GM23338 (cell line): ENCODE data around the gene SNX1. TPM values are rescaled to one million over a fixed set of nuclear protein-coding genes. Genes with fewer than 3 reads are reported as not detected.
A peak's percentile ranks its signal among the peaks of the same experiment; 100 is the strongest.

ENCODE experiments used
- ATAC-seq: fragments of 200-7000 bp; cut with Tn5 transposase; 3 replicates; pipeline ENCODE4 v1.9.1; 2020
- DNase-seq: peaks from one replicate; pipeline ENCODE4 v3.0.0-alpha.2; 2015; ENCODE audit warnings: low spot score
- H2AFZ ChIP-seq: fragments of 200-600 bp; sonication (generic); 2 replicates; pipeline ENCODE4 v1.8.0; 2016; ENCODE audit warnings: antibody characterized with exemption, mild to moderate bottlenecking, moderate library complexity
- H3F3A ChIP-seq: fragments of 200-600 bp; sonication (generic); replicated peaks from 2 replicates; pipeline ENCODE4 v1.8.0; 2017; ENCODE audit warnings: antibody characterized with exemption, mixed run types, low read depth
- H3K27ac ChIP-seq: fragments of 200-600 bp; sonication (generic); 2 replicates; pipeline ENCODE4 v1.6.1; 2016; ENCODE audit warnings: low read depth
- H3K27me3 ChIP-seq: fragments of 200-600 bp; sonication (generic); 2 replicates; pipeline ENCODE4 v1.8.0; 2016; ENCODE audit warnings: mild to moderate bottlenecking, mixed run types, moderate library complexity; ENCODE audit not compliant: insufficient read depth
- H3K36me3 ChIP-seq: fragments of 200-600 bp; sonication (generic); 2 replicates; pipeline ENCODE4 v1.8.0; 2016; ENCODE audit warnings: mild to moderate bottlenecking; ENCODE audit not compliant: insufficient read depth
- H3K4me1 ChIP-seq: fragments of 200-600 bp; sonication (generic); 2 replicates; pipeline ENCODE4 v1.8.0; 2016; ENCODE audit warnings: mild to moderate bottlenecking, moderate library complexity; ENCODE audit not compliant: insufficient read depth
- H3K4me2 ChIP-seq: fragments of 200-600 bp; sonication (generic); 2 replicates; pipeline ENCODE4 v1.7.1; 2017; ENCODE audit warnings: mixed run types
- H3K4me3 ChIP-seq: fragments of 200-600 bp; sonication (generic); 2 replicates; pipeline ENCODE4 v1.6.1; 2016; ENCODE audit warnings: mixed run types
- H3K79me2 ChIP-seq: fragments of 200-600 bp; sonication (generic); replicated peaks from 2 replicates; pipeline ENCODE4 v1.8.0; 2017; ENCODE audit warnings: mild to moderate bottlenecking; ENCODE audit not compliant: insufficient read depth
- H3K9me2 ChIP-seq: fragments of 200-600 bp; sonication (generic); 2 replicates; pipeline ENCODE4 v1.8.0; 2017; ENCODE audit not compliant: insufficient read depth
- H4K20me1 ChIP-seq: fragments of 200-600 bp; sonication (generic); replicated peaks from 2 replicates; pipeline ENCODE4 v1.8.0; 2017; ENCODE audit warnings: mild to moderate bottlenecking; ENCODE audit not compliant: insufficient read depth
- H3K27ac Mint-ChIP-seq: 2 replicates; pipeline ENCODE4 v1.8.0; 2020; ENCODE audit warnings: inconsistent platforms, mild to moderate bottlenecking, moderate library complexity, mixed read lengths
- H3K27me3 Mint-ChIP-seq: 3 replicates; pipeline ENCODE4 v1.8.0; 2022; ENCODE audit warnings: low read depth, mild to moderate bottlenecking, moderate library complexity, mixed read lengths, inconsistent platforms; ENCODE audit not compliant: insufficient read depth, poor library complexity
- H3K36me3 Mint-ChIP-seq: 3 replicates; pipeline ENCODE4 v1.8.0; 2021; ENCODE audit warnings: low read depth, mild to moderate bottlenecking, inconsistent platforms, moderate library complexity, mixed read lengths
- H3K4me1 Mint-ChIP-seq: 3 replicates; pipeline ENCODE4 v1.8.0; 2020; ENCODE audit warnings: mild to moderate bottlenecking, inconsistent platforms, mixed read lengths
- H3K4me3 Mint-ChIP-seq: 3 replicates; pipeline ENCODE4 v1.8.0; 2021; ENCODE audit warnings: moderate library complexity, mild to moderate bottlenecking, inconsistent platforms, mixed read lengths
- H3K9me3 Mint-ChIP-seq: 3 replicates; pipeline ENCODE4 v1.8.0; 2020; ENCODE audit warnings: moderate library complexity, mild to moderate bottlenecking, inconsistent platforms, mixed read lengths
- CREB1 ChIP-seq: fragments of 250-450 bp; sonication (Bioruptor Pico); IDR thresholded peaks from 2 replicates; pipeline ENCODE4 v1.5.0; 2020; ENCODE audit warnings: low read depth, mild to moderate bottlenecking, moderate library complexity
- EZH2phosphoT487 ChIP-seq: fragments of 200-600 bp; sonication (generic); IDR thresholded peaks from one replicate; pipeline ENCODE4 v1.8.1; 2018; ENCODE audit warnings: antibody characterized with exemption; ENCODE audit not compliant: unreplicated experiment
- STAT1 ChIP-seq: IDR thresholded peaks from one replicate; pipeline ENCODE4 v1.6.1; 2016; ENCODE audit warnings: antibody characterized with exemption; ENCODE audit not compliant: unreplicated experiment
- ZNF114 ChIP-seq: fragments of 250-450 bp; sonication (Bioruptor Pico); IDR thresholded peaks from 2 replicates; pipeline ENCODE4 v1.5.0; 2020; ENCODE audit warnings: mild to moderate bottlenecking, moderate library complexity
- ZNF331 ChIP-seq: fragments of 250-450 bp; sonication (Bioruptor Pico); IDR thresholded peaks from 2 replicates; pipeline ENCODE4 v1.5.0; 2020; ENCODE audit warnings: low read depth, mild to moderate bottlenecking, moderate library complexity
- polyA plus RNA-seq: library from polyadenylated mRNA; unstranded; fragments of >200 nt; fragmentation: Nextera tagmentation; extraction: Ambion mirVana; gene quantifications from 2 replicates; pipeline ENCODE4 v1.2.1, GENCODE V29; 2016
- total RNA-seq: library from RNA; depleted of rRNA; stranded (reverse); fragments of >200 nt; shearing (Covaris generic); gene quantifications from 2 replicates; pipeline ENCODE4 v1.2.3, GENCODE V29; 2014

Gene SNX1
- total and polyA plus RNA-seq, 2 experiments from 2014 or later = 33.3 to 33.8 TPM

DNA sequence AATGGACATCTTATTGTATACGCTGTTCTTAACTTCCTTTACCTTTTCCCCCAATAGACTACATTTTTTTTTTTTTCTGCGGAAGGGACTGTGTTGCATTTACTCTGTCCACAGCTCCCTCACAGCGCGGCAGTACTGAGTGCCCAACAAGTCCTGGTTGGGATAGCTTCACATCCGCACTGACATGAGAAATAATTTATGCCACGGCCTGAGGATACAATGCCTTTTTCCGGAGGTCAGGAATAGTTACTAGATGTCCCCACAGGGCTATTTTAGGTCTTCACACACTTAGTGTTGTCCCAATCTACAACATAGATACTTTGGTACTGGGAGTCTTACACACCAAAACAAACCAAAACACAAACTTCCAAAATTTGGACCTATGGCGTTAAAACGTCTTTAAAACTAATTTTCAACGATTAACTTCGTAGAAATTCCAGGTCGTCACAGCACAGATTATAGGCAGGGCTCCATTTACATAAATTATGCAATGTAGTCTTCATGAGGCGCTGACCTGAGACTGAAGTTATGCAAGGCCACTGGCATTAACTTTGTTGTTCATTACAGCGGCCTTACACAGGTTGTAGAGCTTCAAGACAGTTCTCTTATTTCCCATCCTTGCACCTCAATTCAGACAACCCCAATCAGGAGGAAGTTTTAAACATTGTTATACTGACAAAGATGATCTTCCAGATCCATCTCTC is 68.0 kb downstream of the SNX1 start:
- peaks cover 25% of the 10 kb centered on the region for H3K36me3 Mint-ChIP-seq
- Histone ChIP-seq H4K20me1 (peaks cover 10% of the 10 kb centered on the region), H3K9me2 (no peaks in the 10 kb centered on the region), H3K27ac (peak overlapping the region; percentile 81; the same call in 1 of the 2 replicates), H3K4me1 (peaks cover 25% of the 10 kb centered on the region), H3K27me3 (no peaks in the 10 kb centered on the region), H2AFZ (peak overlapping the region; percentile 94), H3K4me2 (peak overlapping the region; percentile 80), H3K36me3 (peaks cover 18% of the 10 kb centered on the region), H3K4me3 (peak overlapping the region; percentile 68), H3F3A (peaks cover 14% of the 10 kb centered on the region; the same call in 1 of the 2 replicates), H3K79me2 (peaks cover 21% of the 10 kb centered on the region)
- H3K27ac Mint-ChIP-seq = peak overlapping the region; percentile 81
- H3K9me3 Mint-ChIP-seq = no peaks in the 10 kb centered on the region
- TF ChIP-seq EZH2phosphoT487 (no peak), ZNF114 (CRISPR knock-in tag) (no peak)
- peak overlapping the region; percentile 70 for H3K4me3 Mint-ChIP-seq
- DNase-seq (peak; percentile 33), ATAC-seq (peak; percentile 7)
- H3K27me3 Mint-ChIP-seq = peaks cover 2% of the 10 kb centered on the region
- peaks cover 24% of the 10 kb centered on the region for H3K4me1 Mint-ChIP-seq

DNA sequence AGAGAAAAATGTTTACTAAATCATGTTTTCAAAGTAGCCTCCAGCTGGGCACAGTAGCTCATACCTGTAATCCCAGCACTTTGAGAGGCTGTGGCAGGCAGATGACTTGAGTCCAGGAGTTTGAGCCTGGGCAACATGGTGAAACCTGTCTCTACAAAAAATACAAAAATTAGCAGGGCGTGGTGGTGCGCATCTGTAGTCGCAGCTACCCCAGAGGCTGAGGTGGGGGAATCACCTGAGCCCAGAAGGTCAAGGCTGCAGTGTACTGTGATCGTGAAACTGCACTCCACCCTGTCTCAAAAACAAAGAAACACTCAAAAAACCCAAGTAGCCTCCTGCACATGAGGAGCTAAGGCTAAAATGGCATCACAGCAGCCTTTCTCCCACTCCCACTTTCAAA is 68.7 kb downstream of the SNX1 start:
- Histone ChIP-seq H3K27me3 (no peaks in the 10 kb centered on the region), H3K4me1 (peaks cover 25% of the 10 kb centered on the region), H3K4me2 (no peak overlapping the region), H4K20me1 (peaks cover 15% of the 10 kb centered on the region), H3K9me2 (no peaks in the 10 kb centered on the region), H2AFZ (no peak overlapping the region), H3K27ac (0 out of 2 replicates have a peak overlapping the region, but pooled peaks have one; percentile 39), H3F3A (peaks cover 14% of the 10 kb centered on the region; the same call in 1 of the 2 replicates), H3K79me2 (peaks cover 21% of the 10 kb centered on the region), H3K4me3 (no peak overlapping the region), H3K36me3 (peaks cover 14% of the 10 kb centered on the region)
- peaks cover 2% of the 10 kb centered on the region for H3K27me3 Mint-ChIP-seq
- ATAC-seq (no peak), DNase-seq (no peak)
- H3K4me1 Mint-ChIP-seq = peaks cover 24% of the 10 kb centered on the region
- H3K27ac Mint-ChIP-seq = no peak overlapping the region
- H3K36me3 Mint-ChIP-seq = peaks cover 19% of the 10 kb centered on the region
- no peaks in the 10 kb centered on the region for H3K9me3 Mint-ChIP-seq
- H3K4me3 Mint-ChIP-seq = no peak overlapping the region
- TF ChIP-seq CREB1 = no peak

DNA sequence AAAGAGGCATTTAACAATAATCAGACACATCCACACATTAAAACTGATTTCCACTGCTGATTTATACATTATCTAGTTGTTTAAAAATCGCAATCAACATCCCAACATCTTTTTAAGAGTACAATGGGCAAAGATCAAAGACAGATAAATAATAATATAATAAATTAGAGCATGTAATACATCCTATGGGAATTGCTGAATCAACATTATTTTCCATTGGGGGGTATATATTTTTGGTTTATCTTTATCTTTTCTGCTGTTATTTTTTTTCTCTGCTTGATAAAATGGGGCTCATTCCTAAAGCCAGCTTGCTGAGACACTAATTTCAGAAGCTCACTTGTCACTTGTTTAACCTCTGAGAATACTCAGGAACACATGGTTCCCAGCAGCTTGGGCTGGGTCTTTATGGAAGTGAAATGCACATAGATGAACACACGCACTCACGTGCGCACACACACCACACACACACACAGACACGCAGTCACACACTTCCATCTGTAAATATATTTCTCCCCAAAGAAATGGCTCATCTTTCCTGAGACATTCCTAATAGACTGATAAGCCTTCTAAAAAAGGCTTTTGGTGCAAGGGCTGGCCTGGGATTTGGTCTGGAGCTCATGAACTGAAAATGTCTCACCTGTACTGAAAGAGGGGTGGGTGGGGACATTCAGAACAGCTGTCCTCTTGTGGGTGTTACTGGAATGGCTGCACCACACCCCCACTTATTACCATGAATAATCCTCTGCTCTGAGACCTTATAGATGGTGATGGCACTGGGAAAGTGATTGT is 70.5 kb downstream of the SNX1 start:
- Histone ChIP-seq H3K4me1 (peaks cover 25% of the 10 kb centered on the region), H4K20me1 (0 out of 2 replicates have a peak, but pooled peaks cover 7% of the 10 kb centered on the region), H3K4me3 (no peak overlapping the region), H3F3A (peaks cover 14% of the 10 kb centered on the region; the same call in 1 of the 2 replicates), H3K36me3 (no peaks in the 10 kb centered on the region), H3K27me3 (no peaks in the 10 kb centered on the region), H3K27ac (no peak overlapping the region), H3K4me2 (no peak overlapping the region), H3K79me2 (peaks cover 12% of the 10 kb centered on the region), H3K9me2 (no peaks in the 10 kb centered on the region), H2AFZ (no peak overlapping the region)
- peaks cover 6% of the 10 kb centered on the region for H3K27me3 Mint-ChIP-seq
- peaks cover 12% of the 10 kb centered on the region for H3K36me3 Mint-ChIP-seq
- peaks cover 24% of the 10 kb centered on the region for H3K4me1 Mint-ChIP-seq
- H3K9me3 Mint-ChIP-seq = no peaks in the 10 kb centered on the region
- TF ChIP-seq STAT1 = no peak
- TF ChIP-seq ZNF114 (CRISPR knock-in tag) = no peak
- TF ChIP-seq ZNF331 (CRISPR knock-in tag) = no peak
- no peak for TF ChIP-seq EZH2phosphoT487
- DNase-seq (peak; percentile 12), ATAC-seq (no peak)
- H3K27ac Mint-ChIP-seq = no peak overlapping the region; the same call in 1 of the 2 replicates
- no peak overlapping the region for H3K4me3 Mint-ChIP-seq
